Tibial nerve (tissue), 4 donors: ENCODE measurements around the gene NGEF. TPM values are rescaled to one million over a fixed set of nuclear protein-coding genes. Genes with fewer than 3 reads are reported as not detected.

Experiments
- DNase-seq, 2 donors: peaks; one replicate each; pipeline ENCODE4 v3.0.0-alpha.2; 2019; ENCODE audit warnings: low spot score in 2 of 2
- H3K27ac ChIP-seq, 4 donors: fragments of 200-600 bp; sonication (generic) in 3 of 4; one replicate each; pipeline ENCODE4 v1.5.1; 2017 to 2019; ENCODE audit warnings: mild to moderate bottlenecking in 1 of 4
- H3K27me3 ChIP-seq, 2 donors: fragments of 200-600 bp; sonication (generic) in 1 of 2; one replicate each; pipeline versions ENCODE4 v1.5.1 to v1.6.0; 2017 to 2019
- H3K36me3 ChIP-seq, 3 donors: fragments of 200-600 bp; sonication (generic); one replicate each; pipeline ENCODE4 v1.5.1; 2018 to 2019
- H3K4me1 ChIP-seq, 4 donors: fragments of 200-600 bp; sonication (generic) in 3 of 4; one replicate each; pipeline ENCODE4 v1.5.1; 2017 to 2019
- H3K4me3 ChIP-seq, 4 donors: fragments of 200-600 bp; sonication (generic) in 3 of 4; one replicate each; pipeline ENCODE4 v1.5.1; 2017 to 2019; ENCODE audit warnings: mild to moderate bottlenecking in 1 of 4, moderate library complexity in 1 of 4
- H3K9me3 ChIP-seq, 4 donors: fragments of 200-600 bp; sonication (generic) in 3 of 4; one replicate each; pipeline ENCODE4 v1.5.1; 2017 to 2019
- EP300 ChIP-seq, 2 donors: sonication (generic); formaldehyde crosslinking; IDR thresholded peaks; one replicate each; pipeline ENCODE4 v1.6.1; 2017; ENCODE audit warnings: antibody characterized with exemption in 2 of 2, mild to moderate bottlenecking in 1 of 2
- POLR2A ChIP-seq, 2 donors: fragments of 450-650 bp; IDR thresholded peaks; one replicate each; pipeline ENCODE4 v1.6.1; 2017; ENCODE audit warnings: antibody characterized with exemption in 2 of 2, mild to moderate bottlenecking in 2 of 2, moderate library complexity in 2 of 2
- WGBS, 2 donors: methylation state at CpG; one replicate each; pipeline ENCODE4 v1.1.5; 2018; 5-methylcytosine and 5-hydroxymethylcytosine counted together
- total RNA-seq, 4 donors: library from RNA; depleted of rRNA; stranded (reverse); fragments of >200 nt; gene quantifications; one replicate each; pipeline ENCODE4 v1.1.0, GENCODE V29; 2016
- TF ChIP-seq, protein P1 (sequence below), 5 experiments: fragments of 200-600 bp in 3 of 5; fragments of 450-650 bp in 2 of 5; sonication (generic) in 3 of 5; IDR thresholded peaks; one replicate each; pipeline ENCODE4 v1.5.1; 2016 to 2019; ENCODE audit warnings: antibody characterized with exemption in 5 of 5, mild to moderate bottlenecking in 3 of 5, moderate library complexity in 2 of 5

The NGEF gene
- total RNA-seq, 4 donors from 2014 or later = 12.9 to 47.6 (median 22.7) TPM

DNA sequence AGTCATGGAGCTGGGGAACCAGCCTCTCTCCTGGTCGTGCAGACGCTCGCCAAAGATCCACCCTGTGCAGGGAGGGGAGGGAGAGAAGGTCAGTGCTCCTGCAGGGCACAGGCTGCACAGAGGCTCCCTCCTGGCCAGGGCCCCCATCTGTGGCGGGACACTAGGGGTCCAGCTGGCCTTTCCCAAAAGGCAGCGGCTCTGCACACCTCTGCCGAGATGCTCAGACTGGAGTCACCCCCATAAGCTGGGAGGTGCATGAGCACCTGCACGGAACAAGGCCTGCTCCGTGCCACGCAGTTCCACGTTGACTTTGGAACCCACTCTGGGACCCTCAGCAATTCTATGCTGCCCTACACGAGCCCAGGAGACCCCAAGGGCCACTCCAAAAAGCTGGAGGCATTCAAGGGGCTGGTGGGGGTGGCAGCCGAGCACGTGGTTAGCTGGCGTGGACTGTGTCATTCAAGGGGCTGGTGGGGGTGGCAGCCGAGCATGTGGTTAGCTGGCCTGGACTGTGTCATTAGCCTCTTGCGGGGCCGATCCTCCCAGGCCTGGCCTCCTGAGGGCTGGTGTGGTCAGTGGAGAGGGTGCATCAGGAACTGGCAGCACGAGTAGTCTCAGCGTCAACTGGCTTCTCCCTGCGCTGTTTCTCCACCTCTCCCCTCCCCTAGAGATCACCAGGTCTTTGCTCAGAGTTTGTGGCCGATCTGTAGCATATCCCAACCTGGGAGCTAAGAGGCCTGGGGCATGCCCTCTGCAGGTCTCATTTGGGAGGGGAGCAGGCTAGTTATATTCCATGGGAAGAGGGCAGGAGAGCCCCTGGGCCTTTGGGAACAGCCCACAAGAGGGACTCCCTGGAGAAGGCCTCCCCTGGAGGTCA is 133.2 kb downstream of the NGEF start:
- 80 to 82% methylated on average over 10 to 19 of the region's 21 CpGs for WGBS, 2 donors

DNA sequence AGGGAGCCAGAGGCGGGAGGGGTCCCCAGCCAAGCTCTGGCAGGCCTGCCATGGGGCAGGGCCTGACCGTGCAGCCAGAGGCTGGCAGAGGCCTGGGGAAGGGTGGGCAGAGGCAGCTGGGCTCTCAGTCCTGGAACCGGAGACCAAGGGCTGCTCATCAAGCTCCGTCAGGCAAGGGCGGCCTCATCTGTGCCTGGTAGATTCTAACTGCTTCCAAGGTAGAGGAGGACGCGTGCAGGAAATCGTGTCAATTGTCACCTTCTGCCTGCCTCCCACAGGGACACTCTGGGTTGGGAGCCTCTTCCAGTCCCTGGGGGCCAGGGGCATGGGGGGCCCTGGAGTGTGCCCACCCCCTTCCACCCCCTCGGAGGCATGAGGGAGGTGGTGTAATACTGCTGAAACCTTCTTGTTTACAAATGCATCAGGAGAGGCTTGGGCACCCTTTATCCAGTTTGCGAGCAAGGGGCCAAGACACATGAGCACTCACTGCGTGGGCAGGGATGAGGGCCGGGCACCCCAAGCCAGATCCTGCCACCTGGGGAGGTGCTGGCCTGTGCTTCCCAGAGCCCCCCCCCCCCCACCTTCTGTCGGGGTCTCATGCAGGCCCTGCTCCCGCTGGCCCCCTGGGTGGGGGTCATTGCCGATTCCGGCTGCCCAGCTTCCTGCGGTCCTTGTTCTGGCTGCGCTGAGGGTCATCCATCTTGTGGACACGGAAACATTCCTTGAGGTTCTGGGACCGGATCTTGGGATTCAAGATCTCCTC is 134.0 kb downstream of the NGEF start:
- TF ChIP-seq, protein P1, sequence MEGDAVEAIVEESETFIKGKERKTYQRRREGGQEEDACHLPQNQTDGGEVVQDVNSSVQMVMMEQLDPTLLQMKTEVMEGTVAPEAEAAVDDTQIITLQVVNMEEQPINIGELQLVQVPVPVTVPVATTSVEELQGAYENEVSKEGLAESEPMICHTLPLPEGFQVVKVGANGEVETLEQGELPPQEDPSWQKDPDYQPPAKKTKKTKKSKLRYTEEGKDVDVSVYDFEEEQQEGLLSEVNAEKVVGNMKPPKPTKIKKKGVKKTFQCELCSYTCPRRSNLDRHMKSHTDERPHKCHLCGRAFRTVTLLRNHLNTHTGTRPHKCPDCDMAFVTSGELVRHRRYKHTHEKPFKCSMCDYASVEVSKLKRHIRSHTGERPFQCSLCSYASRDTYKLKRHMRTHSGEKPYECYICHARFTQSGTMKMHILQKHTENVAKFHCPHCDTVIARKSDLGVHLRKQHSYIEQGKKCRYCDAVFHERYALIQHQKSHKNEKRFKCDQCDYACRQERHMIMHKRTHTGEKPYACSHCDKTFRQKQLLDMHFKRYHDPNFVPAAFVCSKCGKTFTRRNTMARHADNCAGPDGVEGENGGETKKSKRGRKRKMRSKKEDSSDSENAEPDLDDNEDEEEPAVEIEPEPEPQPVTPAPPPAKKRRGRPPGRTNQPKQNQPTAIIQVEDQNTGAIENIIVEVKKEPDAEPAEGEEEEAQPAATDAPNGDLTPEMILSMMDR (IDR thresholded peaks at IDR 0.05) = no peak
- TF ChIP-seq EP300 (IDR thresholded peaks at IDR 0.05) = no peak
- DNase-seq = peak in 1 of 2 donors; percentile 11
- H3K36me3 ChIP-seq = peaks cover 0 to 34% (median 0%) of the 10 kb centered on the region in 3 donors

More for the DNA sequence above, 133.2 kb downstream of the NGEF start:
- Histone ChIP-seq H3K27me3 (peaks cover 0 to 13% of the 10 kb centered on the region in 2 donors), H3K4me1 (peaks cover 0 to 31% (median 5%) of the 10 kb centered on the region in 4 donors), H3K36me3 (peaks cover 0 to 41% (median 0%) of the 10 kb centered on the region in 3 donors), H3K4me3 (no peak overlapping the region), H3K27ac (peak overlapping the region in 2 of 4 donors; percentile 44 to 55), H3K9me3 (no peaks in the 10 kb centered on the region)
- TF ChIP-seq, protein P1 (IDR thresholded peaks at IDR 0.05) = no peak
- DNase-seq = peak in 1 of 2 donors; percentile 6

DNA sequence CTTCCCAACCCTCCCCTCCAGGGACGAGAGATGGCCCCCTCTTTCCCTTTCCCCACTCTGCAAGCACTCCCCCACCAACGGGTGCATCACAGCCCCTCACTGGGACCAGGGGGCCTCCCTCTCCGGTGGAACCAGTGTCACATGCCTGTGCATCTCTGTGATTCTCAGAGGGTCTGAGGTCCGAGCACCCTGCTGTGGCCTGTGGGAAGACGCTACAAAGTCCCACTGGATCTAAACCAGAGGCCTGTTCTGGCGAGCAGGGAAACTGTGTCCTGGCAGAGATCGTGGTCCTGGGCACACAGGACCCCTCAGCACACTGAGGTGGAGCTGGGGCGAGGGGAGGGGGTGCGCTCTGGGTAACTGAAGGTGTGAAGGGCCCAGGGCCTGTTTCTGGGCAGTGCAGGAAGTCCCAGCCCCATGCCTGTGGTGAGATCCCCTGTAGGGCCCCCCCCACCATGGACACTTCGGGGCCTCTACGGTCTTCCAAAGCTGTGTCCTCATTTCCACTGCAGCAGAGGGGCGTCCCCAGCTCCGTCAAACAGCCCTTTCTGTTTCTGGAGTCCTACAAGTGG is 135.0 kb downstream of the NGEF start:
- H3K36me3 ChIP-seq = peaks cover 0 to 24% (median 0%) of the 10 kb centered on the region in 3 donors
- no peaks in the 10 kb centered on the region for H3K9me3 ChIP-seq
- H3K4me1 ChIP-seq = peaks cover 0 to 49% (median 21%) of the 10 kb centered on the region in 4 donors
- H3K27me3 ChIP-seq = peaks cover 0 to 15% of the 10 kb centered on the region in 2 donors
- peak overlapping the region in 3 of 4 donors; percentile 24 to 83 (median 36) for H3K27ac ChIP-seq
- no peak for TF ChIP-seq EP300 (IDR thresholded peaks at IDR 0.05)
- TF ChIP-seq, protein P1 (IDR thresholded peaks at IDR 0.05) = no peak
- TF ChIP-seq POLR2A (IDR thresholded peaks at IDR 0.05) = no peak
- 91 to 92% methylated on average over 12 to 13 of the region's 13 CpGs for WGBS, 2 donors
- no peak overlapping the region for H3K4me3 ChIP-seq
- peak in 1 of 2 donors; percentile 4 for DNase-seq

More for the DNA sequence above, 134.0 kb downstream of the NGEF start:
- WGBS, 2 donors = 79 to 91% methylated on average over 13 to 16 of the region's 20 CpGs
- no peak overlapping the region for H3K4me3 ChIP-seq
- peaks cover 0 to 39% (median 11%) of the 10 kb centered on the region in 4 donors for H3K4me1 ChIP-seq
- peaks cover 0 to 15% of the 10 kb centered on the region in 2 donors for H3K27me3 ChIP-seq
- no peaks in the 10 kb centered on the region for H3K9me3 ChIP-seq
- peak overlapping the region in 1 of 4 donors; percentile 44 for H3K27ac ChIP-seq

DNA sequence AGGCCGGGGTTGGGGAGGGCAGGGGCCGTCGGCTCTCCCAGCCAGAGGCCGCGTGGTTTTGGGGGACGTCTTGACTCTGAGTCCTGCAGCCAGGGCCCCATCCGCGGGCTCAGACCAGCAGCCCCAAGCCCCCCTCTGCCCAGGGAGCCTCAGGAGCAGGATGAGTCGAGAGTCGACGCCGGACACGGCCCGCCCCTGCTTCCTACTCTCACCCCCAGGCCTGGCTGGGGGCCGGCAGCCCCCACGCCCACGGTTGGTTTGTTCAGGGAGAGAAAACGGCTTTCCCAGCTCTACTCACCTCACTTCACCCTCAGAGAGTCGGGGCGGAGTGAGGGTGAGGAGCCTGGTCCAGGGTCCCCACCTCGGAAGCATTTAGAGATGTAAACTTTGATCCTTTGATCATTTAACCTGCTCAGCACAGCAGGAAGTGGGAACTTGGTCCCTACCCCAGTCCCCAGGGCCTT is 136.0 kb downstream of the NGEF start:
- H3K27me3 ChIP-seq = peaks cover 0 to 15% of the 10 kb centered on the region in 2 donors
- DNase-seq = peak in 1 of 2 donors; percentile 11
- H3K36me3 ChIP-seq = peaks cover 0 to 14% (median 0%) of the 10 kb centered on the region in 3 donors
- WGBS, 2 donors = 32 to 40% methylated on average over 7 to 15 of the region's 21 CpGs
- H3K4me1 ChIP-seq = peaks cover 0 to 60% (median 28%) of the 10 kb centered on the region in 4 donors
- peak overlapping the region; percentile 19 to 89 (median 84) for H3K27ac ChIP-seq
- H3K4me3 ChIP-seq = peak overlapping the region; percentile 35 to 70 (median 41)
- no peaks in the 10 kb centered on the region for H3K9me3 ChIP-seq
- TF ChIP-seq POLR2A (IDR thresholded peaks at IDR 0.05) (no peak), EP300 (IDR thresholded peaks at IDR 0.05) (no peak)
- TF ChIP-seq, protein P1 (IDR thresholded peaks at IDR 0.05) = no peak
